Measurements from ENCODE around the gene CHMP4B.

The CHMP4B gene

GRCh38 chr20:33822423-33822822 lies 11.3 kb downstream of the CHMP4B start:
- H3K27me3 ChIP-seq (replicated peaks; ENCODE audit: control insufficient read depth, insufficient read depth, low read length), result no peaks in the 10 kb centered on the region
- DNase-seq (ENCODE audit: low read depth), result no peak
- no peak overlapping the region for H3K9ac ChIP-seq (ENCODE audit: low read length)
- no peaks in the 10 kb centered on the region for H3K9me3 ChIP-seq (ENCODE audit: control insufficient read depth, low read length)
- H3K4me1 ChIP-seq (ENCODE audit: control insufficient read depth, insufficient read depth, low read length), result no peaks in the 10 kb centered on the region
- no peak overlapping the region for H3K4me3 ChIP-seq (ENCODE audit: low read length)
- H3K36me3 ChIP-seq (ENCODE audit: control insufficient read depth, insufficient read depth, low read length, severe bottlenecking), result no peaks in the 10 kb centered on the region

GRCh38 chr20:33822991-33823390 lies 11.8 kb downstream of the CHMP4B start:
- DNase-seq (ENCODE audit: low read depth), result no peak
- Histone ChIP-seq H3K36me3 (ENCODE audit: control insufficient read depth, insufficient read depth, low read length, severe bottlenecking) (no peaks in the 10 kb centered on the region), H3K9me3 (ENCODE audit: control insufficient read depth, low read length) (no peaks in the 10 kb centered on the region)

GRCh38 chr20:33824852-33825251 lies 13.7 kb downstream of the CHMP4B start:
- DNase-seq (ENCODE audit: low read depth), result no peak
- no peaks in the 10 kb centered on the region for H3K9me3 ChIP-seq (ENCODE audit: control insufficient read depth, low read length)
- H3K4me3 ChIP-seq (ENCODE audit: low read length), result no peak overlapping the region
- H3K9ac ChIP-seq (ENCODE audit: low read length), result no peak overlapping the region
- peaks cover 20% of the 10 kb centered on the region for H3K4me1 ChIP-seq (ENCODE audit: control insufficient read depth, insufficient read depth, low read length)
- H3K36me3 ChIP-seq (ENCODE audit: control insufficient read depth, insufficient read depth, low read length, severe bottlenecking), result no peaks in the 10 kb centered on the region
- no peaks in the 10 kb centered on the region for H3K27me3 ChIP-seq (replicated peaks; ENCODE audit: control insufficient read depth, insufficient read depth, low read length)

More at GRCh38 chr20:33822991-33823390, 11.8 kb downstream of the CHMP4B start:
- Histone ChIP-seq H3K27me3 (replicated peaks; ENCODE audit: control insufficient read depth, insufficient read depth, low read length) (no peaks in the 10 kb centered on the region), H3K4me1 (ENCODE audit: control insufficient read depth, insufficient read depth, low read length) (peaks cover 1% of the 10 kb centered on the region), H3K9ac (ENCODE audit: low read length) (no peak overlapping the region), H3K4me3 (ENCODE audit: low read length) (no peak overlapping the region)

- no peaks in the 10 kb centered on the region for H3K36me3 ChIP-seq (ENCODE audit: control insufficient read depth, insufficient read depth, low read length, severe bottlenecking)
- no peak for DNase-seq (ENCODE audit: low read depth)
- no peaks in the 10 kb centered on the region for H3K27me3 ChIP-seq (replicated peaks; ENCODE audit: control insufficient read depth, insufficient read depth, low read length)
- no peaks in the 10 kb centered on the region for H3K9me3 ChIP-seq (ENCODE audit: control insufficient read depth, low read length)
- H3K4me1 ChIP-seq (ENCODE audit: control insufficient read depth, insufficient read depth, low read length), result peaks cover 24% of the 10 kb centered on the region
- no peak overlapping the region for H3K4me3 ChIP-seq (ENCODE audit: low read length)
- H3K9ac ChIP-seq (ENCODE audit: low read length), result no peak overlapping the region
Measured at GRCh38 chr20:33825340-33826269, 14.5 kb downstream of the CHMP4B start.

GRCh38 chr20:33826270-33826897 lies 15.2 kb downstream of the CHMP4B start:
- no peak for DNase-seq (ENCODE audit: low read depth)
- no peak overlapping the region for H3K4me3 ChIP-seq (ENCODE audit: low read length)
- H3K9me3 ChIP-seq (ENCODE audit: control insufficient read depth, low read length), result no peaks in the 10 kb centered on the region
- no peaks in the 10 kb centered on the region for H3K27me3 ChIP-seq (replicated peaks; ENCODE audit: control insufficient read depth, insufficient read depth, low read length)
- H3K4me1 ChIP-seq (ENCODE audit: control insufficient read depth, insufficient read depth, low read length), result peaks cover 24% of the 10 kb centered on the region
- no peaks in the 10 kb centered on the region for H3K36me3 ChIP-seq (ENCODE audit: control insufficient read depth, insufficient read depth, low read length, severe bottlenecking)
- no peak overlapping the region for H3K9ac ChIP-seq (ENCODE audit: low read length)

- Histone ChIP-seq H3K9me3 (ENCODE audit: control insufficient read depth, low read length) (no peaks in the 10 kb centered on the region), H3K4me3 (ENCODE audit: low read length) (no peak overlapping the region), H3K36me3 (ENCODE audit: control insufficient read depth, insufficient read depth, low read length, severe bottlenecking) (no peaks in the 10 kb centered on the region), H3K9ac (ENCODE audit: low read length) (no peak overlapping the region), H3K27me3 (replicated peaks; ENCODE audit: control insufficient read depth, insufficient read depth, low read length) (no peaks in the 10 kb centered on the region), H3K4me1 (ENCODE audit: control insufficient read depth, insufficient read depth, low read length) (peaks cover 25% of the 10 kb centered on the region)
- no peak for DNase-seq (ENCODE audit: low read depth)
Measured at GRCh38 chr20:33827109-33827508, 16.0 kb downstream of the CHMP4B start.

GRCh38 chr20:33827634-33828325 lies 16.6 kb downstream of the CHMP4B start:
- Histone ChIP-seq H3K36me3 (ENCODE audit: control insufficient read depth, insufficient read depth, low read length, severe bottlenecking) (no peaks in the 10 kb centered on the region), H3K4me3 (ENCODE audit: low read length) (no peak overlapping the region), H3K27me3 (replicated peaks; ENCODE audit: control insufficient read depth, insufficient read depth, low read length) (no peaks in the 10 kb centered on the region), H3K9me3 (ENCODE audit: control insufficient read depth, low read length) (no peaks in the 10 kb centered on the region), H3K4me1 (ENCODE audit: control insufficient read depth, insufficient read depth, low read length) (peaks cover 29% of the 10 kb centered on the region), H3K9ac (ENCODE audit: low read length) (no peak overlapping the region)
- DNase-seq (ENCODE audit: low read depth), result no peak

GRCh38 chr20:33828326-33828844 lies 17.2 kb downstream of the CHMP4B start:
- no peak for DNase-seq (ENCODE audit: low read depth)
- no peak overlapping the region for H3K9ac ChIP-seq (ENCODE audit: low read length)
- H3K4me1 ChIP-seq (ENCODE audit: control insufficient read depth, insufficient read depth, low read length), result peaks cover 31% of the 10 kb centered on the region
- H3K9me3 ChIP-seq (ENCODE audit: control insufficient read depth, low read length), result no peaks in the 10 kb centered on the region
- no peaks in the 10 kb centered on the region for H3K36me3 ChIP-seq (ENCODE audit: control insufficient read depth, insufficient read depth, low read length, severe bottlenecking)
- H3K27me3 ChIP-seq (replicated peaks; ENCODE audit: control insufficient read depth, insufficient read depth, low read length), result no peaks in the 10 kb centered on the region
- H3K4me3 ChIP-seq (ENCODE audit: low read length), result no peak overlapping the region

GRCh38 chr20:33828967-33829560 lies 17.9 kb downstream of the CHMP4B start:
- Histone ChIP-seq H3K36me3 (ENCODE audit: control insufficient read depth, insufficient read depth, low read length, severe bottlenecking) (no peaks in the 10 kb centered on the region), H3K4me1 (ENCODE audit: control insufficient read depth, insufficient read depth, low read length) (peaks cover 36% of the 10 kb centered on the region), H3K27me3 (replicated peaks; ENCODE audit: control insufficient read depth, insufficient read depth, low read length) (no peaks in the 10 kb centered on the region), H3K9me3 (ENCODE audit: control insufficient read depth, low read length) (no peaks in the 10 kb centered on the region), H3K4me3 (ENCODE audit: low read length) (no peak overlapping the region), H3K9ac (ENCODE audit: low read length) (no peak overlapping the region)
- peak; percentile 29 for DNase-seq (ENCODE audit: low read depth)

GRCh38 chr20:33829636-33830035 lies 18.5 kb downstream of the CHMP4B start:
- H3K4me3 ChIP-seq (ENCODE audit: low read length), result no peak overlapping the region
- H3K9ac ChIP-seq (ENCODE audit: low read length), result no peak overlapping the region
- H3K27me3 ChIP-seq (replicated peaks; ENCODE audit: control insufficient read depth, insufficient read depth, low read length), result no peaks in the 10 kb centered on the region
- H3K4me1 ChIP-seq (ENCODE audit: control insufficient read depth, insufficient read depth, low read length), result peaks cover 36% of the 10 kb centered on the region
- H3K36me3 ChIP-seq (ENCODE audit: control insufficient read depth, insufficient read depth, low read length, severe bottlenecking), result no peaks in the 10 kb centered on the region
- H3K9me3 ChIP-seq (ENCODE audit: control insufficient read depth, low read length), result no peaks in the 10 kb centered on the region
- DNase-seq (ENCODE audit: low read depth), result no peak

GRCh38 chr20:33830371-33830770 lies 19.2 kb downstream of the CHMP4B start:
- DNase-seq (ENCODE audit: low read depth), result peak; percentile 16
- H3K9me3 ChIP-seq (ENCODE audit: control insufficient read depth, low read length), result no peaks in the 10 kb centered on the region
- H3K9ac ChIP-seq (ENCODE audit: low read length), result no peak overlapping the region
- H3K27me3 ChIP-seq (replicated peaks; ENCODE audit: control insufficient read depth, insufficient read depth, low read length), result no peaks in the 10 kb centered on the region
- H3K4me3 ChIP-seq (ENCODE audit: low read length), result no peak overlapping the region
- peaks cover 36% of the 10 kb centered on the region for H3K4me1 ChIP-seq (ENCODE audit: control insufficient read depth, insufficient read depth, low read length)
- H3K36me3 ChIP-seq (ENCODE audit: control insufficient read depth, insufficient read depth, low read length, severe bottlenecking), result peaks cover 4% of the 10 kb centered on the region

Measured in adipocyte (in vitro differentiated cells).